Heart right ventricle (tissue), 16 donors: ENCODE data around the gene WIPF2. TPM values are rescaled to one million over a fixed set of nuclear protein-coding genes. Genes with fewer than 3 reads are reported as not detected.

Experiments
- ATAC-seq, 8 donors: fragments of 200-7000 bp; cut with Tn5 transposase; one replicate each; pipeline ENCODE4 v1.9.1; 2020; ENCODE audit warnings: mild to moderate bottlenecking in 8 of 8, moderate library complexity in 8 of 8, moderate number of reproducible peaks in 1 of 8
- DNase-seq, 2 donors: peaks; one replicate each; pipeline ENCODE4 v3.0.0-alpha.2; 2020
- H3K27ac ChIP-seq, 10 donors: fragments of 200-600 bp; sonication (generic) in 2 of 10; one replicate each; pipeline versions ENCODE4 v1.5.0 to v1.8.0; 2020 to 2022; ENCODE audit warnings: mild to moderate bottlenecking in 3 of 10
- H3K27me3 ChIP-seq, 7 donors: fragments of 200-600 bp; one replicate each; pipeline ENCODE4 v1.8.0; 2021 to 2022; ENCODE audit warnings: mild to moderate bottlenecking in 2 of 7
- H3K36me3 ChIP-seq, 9 donors: fragments of 200-600 bp; sonication (generic) in 1 of 9; one replicate each; pipeline versions ENCODE4 v1.5.0 to v1.8.0; 2020 to 2022; ENCODE audit warnings: mild to moderate bottlenecking in 2 of 9
- H3K4me1 ChIP-seq, 9 donors: fragments of 200-600 bp; sonication (generic) in 1 of 9; one replicate each; pipeline versions ENCODE4 v1.5.0 to v1.8.0; 2020 to 2022; ENCODE audit warnings: mild to moderate bottlenecking in 4 of 9
- H3K4me3 ChIP-seq, 10 donors: fragments of 200-600 bp; sonication (generic) in 2 of 10; one replicate each; pipeline versions ENCODE4 v1.5.0 to v1.8.0; 2020 to 2022; ENCODE audit warnings: mild to moderate bottlenecking in 7 of 10, moderate library complexity in 2 of 10
- H3K9me3 ChIP-seq, 11 donors: fragments of 200-600 bp in 10 of 11; sonication (generic) in 2 of 11; one replicate each; pipeline versions ENCODE4 v1.5.0 to v1.8.0; 2013 to 2022; ENCODE audit warnings: mild to moderate bottlenecking in 2 of 11, control low read depth in 1 of 11, moderate library complexity in 1 of 11
- WGBS, 2 donors: extraction: QIAGEN DNeasy Blood & Tissue Kit; methylation state at CpG; one replicate each; pipeline ENCODE4 v1.1.7; 2013; ENCODE audit warnings: inconsistent platforms in 1 of 2; 5-methylcytosine and 5-hydroxymethylcytosine counted together
- intact Hi-C, 10 donors: fragments of 100-400 bp; cut with DNase I; formaldehyde crosslinking; loops; one replicate each; pipeline versions ENCODE4 v1.11.1 to v1.14.2; 2022
- polyA plus RNA-seq, 2 donors: library from polyadenylated mRNA; stranded (reverse); fragments of 200-250 nt; gene quantifications; one replicate each; pipeline ENCODE4 v1.2.3, GENCODE V29; 2013
- total RNA-seq, 10 donors: library from RNA; stranded (reverse); fragmentation: NEBNext Ultra II Directional in 3 of 10; extraction: Animal tissue kit (Norgen Biotek cat#: 25700) in 3 of 10; gene quantifications; one replicate each; pipeline versions ENCODE4 v1.2.1 to v1.2.4, GENCODE V29; 2021 to 2023
- TF ChIP-seq, protein P1 (sequence below), 9 donors: fragments of 200-600 bp; sonication (generic) in 2 of 9; IDR thresholded peaks; one replicate each; pipeline versions ENCODE4 v1.5.0 to v1.8.0; 2021 to 2022; ENCODE audit warnings: antibody characterized with exemption in 9 of 9, mild to moderate bottlenecking in 5 of 9, moderate library complexity in 1 of 9
- donor health status: Arrhythmogenic right ventricular cardiomyopathy.
- donor health status: ischemic (EF 13 %, LVEDD 7.1; RV severe dilation, severe dysfunction).
- donor health status: healthy with polysubstance abuse.
- donor health status: DM: no; HTN: yes; CAD: no.
- donor health status: DM: no; HTN: no; CAD: no.
- donor health status: ischemic (EF 25% LVEDD 6.9; RV normal size, moderate dysfunction).
- donor health status: ischemic (EF 25% LVEDD 5.7; RV mildly dilated, moderate dysfunction).
- donor health status: healthy.
- donor health status: DM: yes; HTN: yes; CAD: no.
- donor health status: Ischemic cardiomyopathy.
- donor health status: ischemic (EF 35%, LVEDD 5.7; RV mildly dilated, moderate dysfunction).
- donor health status: nonischemic (EF 11% LVEDD 7.7; RV severe dilation, severe dysfunction).
- donor health status: DM: yes; HTN: yes; CAD: no.
- donor health status: PGD.
- donor health status: ischemic (EF 29% LVEDD 5.4; RV normal size, mild dysfunction).
- donor health status: nonischemic (EF 23%, LVEDD 6.1; RV moderate dilation, normal function).

Gene WIPF2
- total and polyA plus RNA-seq, 12 donors: 5.1 to 16.0 (median 12.5) TPM

DNA sequence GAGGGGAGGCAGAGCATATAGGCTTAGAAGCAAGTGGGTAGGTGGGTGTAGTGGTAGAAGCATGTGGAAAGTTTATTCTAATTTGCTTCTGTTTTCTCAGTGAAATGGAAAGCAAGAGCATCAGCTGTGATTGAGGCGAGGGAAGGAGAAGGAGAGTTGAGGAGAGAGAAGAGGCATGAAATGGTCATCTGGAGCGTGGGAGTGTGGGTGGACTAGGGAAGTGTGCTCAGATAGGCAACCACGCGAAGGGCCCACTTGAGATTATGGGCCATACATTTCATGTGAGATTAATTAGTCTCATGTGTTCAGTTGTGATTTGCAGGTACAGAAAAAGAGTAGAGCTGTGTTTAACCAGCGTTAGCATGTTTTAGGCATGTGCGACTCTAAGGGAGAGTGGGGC, 47.8 kb downstream of the WIPF2 start:
- no peak for ATAC-seq
- Histone ChIP-seq H3K27me3 (no peaks in the 10 kb centered on the region), H3K4me3 (no peak overlapping the region), H3K27ac (no peak overlapping the region), H3K36me3 (peaks cover 0 to 99% (median 44%) of the 10 kb centered on the region in 9 donors), H3K4me1 (peaks cover 0 to 4% (median 0%) of the 10 kb centered on the region in 9 donors), H3K9me3 (no peaks in the 10 kb centered on the region)
- TF ChIP-seq, protein P1, sequence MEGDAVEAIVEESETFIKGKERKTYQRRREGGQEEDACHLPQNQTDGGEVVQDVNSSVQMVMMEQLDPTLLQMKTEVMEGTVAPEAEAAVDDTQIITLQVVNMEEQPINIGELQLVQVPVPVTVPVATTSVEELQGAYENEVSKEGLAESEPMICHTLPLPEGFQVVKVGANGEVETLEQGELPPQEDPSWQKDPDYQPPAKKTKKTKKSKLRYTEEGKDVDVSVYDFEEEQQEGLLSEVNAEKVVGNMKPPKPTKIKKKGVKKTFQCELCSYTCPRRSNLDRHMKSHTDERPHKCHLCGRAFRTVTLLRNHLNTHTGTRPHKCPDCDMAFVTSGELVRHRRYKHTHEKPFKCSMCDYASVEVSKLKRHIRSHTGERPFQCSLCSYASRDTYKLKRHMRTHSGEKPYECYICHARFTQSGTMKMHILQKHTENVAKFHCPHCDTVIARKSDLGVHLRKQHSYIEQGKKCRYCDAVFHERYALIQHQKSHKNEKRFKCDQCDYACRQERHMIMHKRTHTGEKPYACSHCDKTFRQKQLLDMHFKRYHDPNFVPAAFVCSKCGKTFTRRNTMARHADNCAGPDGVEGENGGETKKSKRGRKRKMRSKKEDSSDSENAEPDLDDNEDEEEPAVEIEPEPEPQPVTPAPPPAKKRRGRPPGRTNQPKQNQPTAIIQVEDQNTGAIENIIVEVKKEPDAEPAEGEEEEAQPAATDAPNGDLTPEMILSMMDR (IDR thresholded peaks at IDR 0.05): no peak
- 88% methylated on average over 6 of the region's 6 CpGs for WGBS, 2 donors
- no peak for DNase-seq
- intact Hi-C loops: loop anchor here in 1 of 10 donors (10.0 kb wide), 1 partner anchor 262 kb away; no protein-coding TSS in a partner anchor

DNA sequence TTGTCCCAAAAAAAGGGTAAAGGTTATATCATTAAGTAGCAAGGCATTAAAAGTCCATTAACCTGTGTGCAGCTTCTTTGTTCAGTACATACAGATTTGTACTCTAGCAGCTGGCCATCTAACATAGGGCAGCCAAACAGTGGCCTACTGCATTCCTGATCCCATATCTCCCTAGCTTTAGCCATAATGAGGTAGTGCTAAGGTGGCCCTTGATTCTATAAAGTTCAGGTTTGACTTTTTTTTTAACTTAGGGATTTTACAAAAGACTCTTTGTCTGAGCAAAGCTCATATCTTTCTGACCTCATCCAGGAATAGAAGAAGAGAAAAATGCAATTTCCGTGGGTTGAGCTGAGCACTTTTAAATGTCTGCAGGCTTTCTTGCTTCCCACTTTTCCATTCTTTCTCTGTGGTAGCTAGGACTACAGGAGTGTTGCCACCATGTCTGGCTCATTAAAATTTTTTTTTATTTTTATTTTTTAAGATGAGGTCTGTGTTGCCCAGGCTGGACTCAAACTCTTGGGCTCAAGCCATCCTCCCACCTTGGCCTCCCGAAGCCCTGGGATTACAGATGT, 49.1 kb downstream of the WIPF2 start:
- Histone ChIP-seq H3K4me1 (peaks cover 0 to 4% (median 0%) of the 10 kb centered on the region in 9 donors), H3K9me3 (no peaks in the 10 kb centered on the region), H3K4me3 (no peak overlapping the region), H3K27ac (no peak overlapping the region), H3K36me3 (peaks cover 0 to 99% (median 38%) of the 10 kb centered on the region in 9 donors), H3K27me3 (no peaks in the 10 kb centered on the region)
- TF ChIP-seq, protein P1 (IDR thresholded peaks at IDR 0.05): no peak
- intact Hi-C loops: loop anchor here in 1 of 10 donors (10.0 kb wide), 1 partner anchor 263 kb away; no protein-coding TSS in a partner anchor
- no peak for DNase-seq
- 87 to 90% methylated on average over 2 of the region's 2 CpGs for WGBS, 2 donors
- ATAC-seq: no peak

DNA sequence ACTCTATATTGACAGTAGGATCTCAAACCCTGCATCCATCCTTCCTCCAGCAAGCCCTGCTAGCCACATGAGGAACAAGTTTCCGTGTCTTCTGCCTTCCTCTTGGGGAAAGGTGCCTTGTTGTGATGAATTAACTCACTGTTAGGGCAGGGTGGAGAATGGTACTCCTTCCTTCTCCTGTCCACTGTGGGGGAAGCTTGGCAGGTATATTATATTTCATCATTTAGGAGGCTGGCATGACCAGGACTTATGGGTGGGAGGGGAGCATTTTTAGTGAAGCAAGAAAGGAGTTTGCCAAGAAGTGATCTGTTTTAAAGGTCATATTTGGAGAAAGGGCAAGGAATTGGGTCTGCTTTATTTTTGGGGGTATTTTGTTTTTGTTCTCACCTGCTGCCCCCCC, 59.3 kb downstream of the WIPF2 start:
- no peaks in the 10 kb centered on the region for H3K27me3 ChIP-seq
- 85 to 92% methylated on average over 1 of the region's 1 CpG for whole genome bisulfite sequencing, 2 donors
- no peak overlapping the region for H3K27ac ChIP-seq
- intact Hi-C loops: no loop called here
- H3K4me1 ChIP-seq: peaks cover 0 to 14% (median 0%) of the 10 kb centered on the region in 9 donors
- TF ChIP-seq, protein P1 (IDR thresholded peaks at IDR 0.05): no peak
- no peak for ATAC-seq
- H3K4me3 ChIP-seq: no peak overlapping the region
- peaks cover 0 to 98% (median 51%) of the 10 kb centered on the region in 9 donors for H3K36me3 ChIP-seq
- no peaks in the 10 kb centered on the region for H3K9me3 ChIP-seq
- no peak for DNase-seq

DNA sequence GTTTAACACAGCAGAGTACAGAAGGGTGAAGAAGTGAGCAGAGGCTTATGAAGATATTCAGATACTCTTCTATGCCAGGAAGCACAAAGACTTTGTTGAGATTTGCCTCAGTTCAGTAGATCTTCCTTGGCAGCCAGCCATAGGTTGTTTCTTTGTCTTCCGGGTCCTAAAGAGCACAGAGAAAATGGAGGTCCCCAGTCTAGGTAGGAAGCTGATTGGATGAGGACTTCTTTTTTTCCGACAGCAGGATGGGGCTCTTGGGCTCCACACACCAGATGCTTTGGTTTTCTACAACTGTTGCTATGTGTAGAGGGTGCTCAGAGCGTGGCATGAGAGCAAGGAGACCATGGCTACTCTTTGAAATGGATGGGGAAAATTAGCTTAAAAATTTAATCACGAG, 60.3 kb downstream of the WIPF2 start:
- intact Hi-C loops: no loop called here
- ATAC-seq (no peak), DNase-seq (no peak)
- TF ChIP-seq, protein P1 (IDR thresholded peaks at IDR 0.05): no peak
- H3K9me3 ChIP-seq: no peaks in the 10 kb centered on the region
- peaks cover 0 to 89% (median 44%) of the 10 kb centered on the region in 9 donors for H3K36me3 ChIP-seq
- H3K4me1 ChIP-seq: peaks cover 0 to 24% (median 7%) of the 10 kb centered on the region in 9 donors
- H3K27me3 ChIP-seq: no peaks in the 10 kb centered on the region
- H3K4me3 ChIP-seq: no peak overlapping the region
- no peak overlapping the region for H3K27ac ChIP-seq
- 92 to 96% methylated on average over 4 of the region's 4 CpGs for WGBS, 2 donors
